Natural killer cell (primary cell): Measurements from ENCODE around the gene SMIM12. TPM values are rescaled to one million over a fixed set of nuclear protein-coding genes. Genes with fewer than 3 reads are reported as not detected.
"Not testable (repeated sequence)": the region's sequence is repeated elsewhere in the genome, so short reads cannot be mapped to it uniquely, and the experiment has no call there.

Source experiments
- ATAC-seq, 3 donors: fragments of 150-1000 bp in 2 of 3; fragments of 200-7000 bp in 1 of 3; cut with Tn5 transposase; 1 replicate in 1 of 3; 2 replicates in 2 of 3; pipeline ENCODE4 v1.10.0; 2021; ENCODE audit warnings: mild to moderate bottlenecking in 2 of 3, moderate library complexity in 2 of 3
- DNase-seq, 2 donors: peaks; one replicate each; pipeline versions ENCODE4 v3.0.0 to v3.0.0-alpha.2; 2013 to 2021; ENCODE audit warnings: mixed read lengths in 1 of 2
- H3K27ac ChIP-seq: one replicate; pipeline ENCODE4 v1.5.1; 2013; ENCODE audit warnings: mild to moderate bottlenecking, low read length
- H3K27me3 ChIP-seq: one replicate; pipeline ENCODE4 v1.6.1; 2013; ENCODE audit warnings: low read length; ENCODE audit not compliant: control insufficient read depth, insufficient read depth
- H3K36me3 ChIP-seq: one replicate; pipeline ENCODE4 v1.6.1; 2013; ENCODE audit warnings: low read length; ENCODE audit not compliant: control insufficient read depth, insufficient read depth
- H3K4me1 ChIP-seq: one replicate; pipeline ENCODE4 v1.6.1; 2013; ENCODE audit warnings: low read length; ENCODE audit not compliant: control insufficient read depth, insufficient read depth
- H3K4me3 ChIP-seq: one replicate; pipeline ENCODE4 v1.5.1; 2013; ENCODE audit warnings: low read length
- H3K9me3 ChIP-seq: one replicate; pipeline ENCODE4 v1.6.1; 2013; ENCODE audit warnings: low read length; ENCODE audit not compliant: control insufficient read depth, insufficient read depth
- H3K27ac Mint-ChIP-seq, 2 donors: one replicate each; pipeline ENCODE4 v1.8.0; 2022; ENCODE audit warnings: mild to moderate bottlenecking in 2 of 2, mixed read lengths in 2 of 2, moderate library complexity in 1 of 2
- H3K27me3 Mint-ChIP-seq, 2 donors: one replicate each; pipeline ENCODE4 v1.8.0; 2022; ENCODE audit warnings: low read depth in 2 of 2, mixed read lengths in 2 of 2
- H3K36me3 Mint-ChIP-seq: one replicate; pipeline ENCODE4 v1.8.0; 2022; ENCODE audit warnings: mixed read lengths
- H3K4me1 Mint-ChIP-seq, 2 donors: one replicate each; pipeline ENCODE4 v1.8.0; 2022; ENCODE audit warnings: mixed read lengths in 2 of 2
- H3K4me3 Mint-ChIP-seq: one replicate; pipeline ENCODE4 v1.8.0; 2022; ENCODE audit warnings: mild to moderate bottlenecking, moderate library complexity, mixed read lengths
- H3K9me3 Mint-ChIP-seq, 2 donors: one replicate each; pipeline ENCODE4 v1.8.0; 2022; ENCODE audit warnings: mixed read lengths in 2 of 2
- CTCF ChIP-seq: fragments of 200-600 bp; IDR thresholded peaks from one replicate; pipeline ENCODE4 v1.8.0; 2022; ENCODE audit warnings: antibody characterized with exemption
- WGBS: methylation state at CpG from one replicate; pipeline ENCODE4 v1.1.7; 2013; ENCODE audit warnings: missing lambda C conversion rate; ENCODE audit not compliant: insufficient coverage; 5-methylcytosine and 5-hydroxymethylcytosine counted together
- intact Hi-C: fragments of 100-400 bp; cut with micrococcal nuclease; formaldehyde crosslinking; loops from one replicate; pipeline ENCODE4 v1.14.2; 2022
- total RNA-seq, 4 donors: library from RNA; stranded (reverse); fragments of 120-200 nt in 1 of 4; gene quantifications; one replicate each; pipeline versions ENCODE4 v1.2.3 to v1.2.4, GENCODE V29; 2013 to 2022

The SMIM12 gene
- total RNA-seq, 3 donors from 2014 or later (not counting 1 experiment from before 2014, with no cell fraction given), result 33.4 to 44.5 (median 36.5) TPM

- WGBS, result 72% methylated on average over 9 of the region's 11 CpGs
- Mint-ChIP-seq H3K9me3 (peaks cover 0 to 2% of the 10 kb centered on the region in 2 donors), H3K4me1 (peaks cover 0 to 9% of the 10 kb centered on the region in 2 donors), H3K27me3 (no peaks in the 10 kb centered on the region), H3K36me3 (no peaks in the 10 kb centered on the region), H3K4me3 (no peak overlapping the region), H3K27ac (no peak overlapping the region)
- H3K27me3 ChIP-seq, result no peaks in the 10 kb centered on the region
- H3K9me3 ChIP-seq, result no peaks in the 10 kb centered on the region
- ATAC-seq, result no peak
- no peaks in the 10 kb centered on the region for H3K36me3 ChIP-seq
- TF ChIP-seq CTCF, result no peak
- DNase-seq, result no peak
- no peaks in the 10 kb centered on the region for H3K4me1 ChIP-seq
- H3K27ac ChIP-seq, result no peak overlapping the region
- intact Hi-C loops, result no loop called here
- H3K4me3 ChIP-seq, result no peak overlapping the region
Observed at GRCh38 chr1:34825455-34826091, 34.0 kb downstream of the SMIM12 start.

GRCh38 chr1:34824817-34825454 is 34.6 kb downstream of the SMIM12 start:
- H3K4me3 ChIP-seq, result no peak overlapping the region
- 93% methylated on average over 3 of the region's 3 CpGs for WGBS
- no peaks in the 10 kb centered on the region for H3K27me3 Mint-ChIP-seq
- no peaks in the 10 kb centered on the region for H3K9me3 ChIP-seq
- ATAC-seq, result no peak
- no peak for TF ChIP-seq CTCF
- H3K4me3 Mint-ChIP-seq, result no peak overlapping the region
- H3K27ac ChIP-seq, result no peak overlapping the region
- H3K36me3 ChIP-seq, result no peaks in the 10 kb centered on the region
- intact Hi-C loops, result no loop called here
- H3K27ac Mint-ChIP-seq, result no peak overlapping the region
- H3K4me1 Mint-ChIP-seq, result peaks cover 0 to 9% of the 10 kb centered on the region in 2 donors
- DNase-seq, result no peak
- peaks cover 0 to 2% of the 10 kb centered on the region in 2 donors for H3K9me3 Mint-ChIP-seq
- H3K36me3 Mint-ChIP-seq, result no peaks in the 10 kb centered on the region
- no peaks in the 10 kb centered on the region for H3K27me3 ChIP-seq
- no peaks in the 10 kb centered on the region for H3K4me1 ChIP-seq

GRCh38 chr1:34822202-34822601 is 37.3 kb downstream of the SMIM12 start:
- Mint-ChIP-seq H3K27ac (no peak overlapping the region), H3K4me1 (peaks cover 0 to 4% of the 10 kb centered on the region in 2 donors), H3K36me3 (no peaks in the 10 kb centered on the region), H3K4me3 (no peak overlapping the region), H3K9me3 (peaks cover 0 to 2% of the 10 kb centered on the region in 2 donors), H3K27me3 (no peaks in the 10 kb centered on the region)
- Histone ChIP-seq H3K4me3 (no peak overlapping the region), H3K4me1 (no peaks in the 10 kb centered on the region), H3K9me3 (no peaks in the 10 kb centered on the region), H3K36me3 (no peaks in the 10 kb centered on the region), H3K27me3 (no peaks in the 10 kb centered on the region), H3K27ac (no peak overlapping the region)
- DNase-seq (no peak), ATAC-seq (no peak)
- intact Hi-C loops, result no loop called here
- WGBS, result no CpG with 5 or more reads among the region's 3 CpGs
- TF ChIP-seq CTCF, result no peak

- H3K36me3 Mint-ChIP-seq, H3K4me3 ChIP-seq, H3K9me3 Mint-ChIP-seq, H3K36me3 ChIP-seq, ATAC-seq, H3K27me3 ChIP-seq, H3K27ac Mint-ChIP-seq, H3K4me3 Mint-ChIP-seq, intact Hi-C loops, H3K27ac ChIP-seq, H3K4me1 ChIP-seq, H3K27me3 Mint-ChIP-seq, H3K4me1 Mint-ChIP-seq, H3K9me3 ChIP-seq, DNase-seq: not testable (repeated sequence)
- WGBS, result 78% methylated on average over 1 of the region's 2 CpGs
Observed at GRCh38 chr1:34818862-34819261, 40.7 kb downstream of the SMIM12 start.
